Adrenal gland (tissue), 5 donors: ENCODE data around the gene MPP2.

Experiments used
- POLR2A ChIP-seq, 2 donors: fragments of 450-650 bp; IDR thresholded peaks; one replicate each; pipeline ENCODE4 v1.6.1; 2017; ENCODE audit warnings: antibody characterized with exemption in 2 of 2, mild to moderate bottlenecking in 2 of 2, moderate library complexity in 1 of 2
- TF ChIP-seq, protein P1 (sequence below), 6 experiments: fragments of 450-650 bp in 4 of 6; fragments of 200-600 bp in 2 of 6; sonication (generic) in 1 of 6; IDR thresholded peaks; 1 replicate in 5 of 6; 2 replicates in 1 of 6; pipeline versions ENCODE4 v1.5.1 to v1.8.0; 2016 to 2021; ENCODE audit warnings: antibody characterized with exemption in 6 of 6, mild to moderate bottlenecking in 2 of 6, moderate library complexity in 1 of 6
- donor health status: DM: no; HTN: no; CAD: no.

DNA sequence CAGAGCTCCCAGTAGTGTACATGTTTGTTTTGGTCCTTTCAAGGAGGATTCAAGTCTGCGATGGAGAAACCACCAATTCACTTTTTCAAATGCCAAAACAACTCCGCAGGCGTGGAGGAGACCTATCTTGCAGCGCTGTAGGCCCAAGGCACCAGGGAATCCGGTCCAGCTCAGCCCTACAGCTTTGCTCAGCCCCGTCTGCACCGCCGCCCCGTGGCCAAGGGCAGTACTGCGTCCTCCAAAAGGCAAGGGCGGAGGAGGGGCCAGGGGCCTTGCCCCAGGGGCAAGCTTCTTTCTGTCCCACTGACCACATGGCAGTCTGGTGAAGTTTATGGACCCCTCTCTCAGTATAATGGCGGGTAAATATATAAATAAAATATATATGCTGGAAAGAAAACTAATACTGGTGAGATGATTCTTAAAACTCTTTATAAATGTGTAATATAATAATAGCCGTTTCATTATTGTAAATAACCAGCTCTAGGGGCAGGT lies 61.1 kb downstream of the MPP2 start:
- TF ChIP-seq, protein P1, sequence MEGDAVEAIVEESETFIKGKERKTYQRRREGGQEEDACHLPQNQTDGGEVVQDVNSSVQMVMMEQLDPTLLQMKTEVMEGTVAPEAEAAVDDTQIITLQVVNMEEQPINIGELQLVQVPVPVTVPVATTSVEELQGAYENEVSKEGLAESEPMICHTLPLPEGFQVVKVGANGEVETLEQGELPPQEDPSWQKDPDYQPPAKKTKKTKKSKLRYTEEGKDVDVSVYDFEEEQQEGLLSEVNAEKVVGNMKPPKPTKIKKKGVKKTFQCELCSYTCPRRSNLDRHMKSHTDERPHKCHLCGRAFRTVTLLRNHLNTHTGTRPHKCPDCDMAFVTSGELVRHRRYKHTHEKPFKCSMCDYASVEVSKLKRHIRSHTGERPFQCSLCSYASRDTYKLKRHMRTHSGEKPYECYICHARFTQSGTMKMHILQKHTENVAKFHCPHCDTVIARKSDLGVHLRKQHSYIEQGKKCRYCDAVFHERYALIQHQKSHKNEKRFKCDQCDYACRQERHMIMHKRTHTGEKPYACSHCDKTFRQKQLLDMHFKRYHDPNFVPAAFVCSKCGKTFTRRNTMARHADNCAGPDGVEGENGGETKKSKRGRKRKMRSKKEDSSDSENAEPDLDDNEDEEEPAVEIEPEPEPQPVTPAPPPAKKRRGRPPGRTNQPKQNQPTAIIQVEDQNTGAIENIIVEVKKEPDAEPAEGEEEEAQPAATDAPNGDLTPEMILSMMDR (IDR thresholded peaks at IDR 0.05) = peak; percentile 90 to 96 (median 94)
- no peak for TF ChIP-seq POLR2A (IDR thresholded peaks at IDR 0.05)
